ENCODE data around the gene CCDC138.

GRCh38 chr2:108853421-108853820 is 66.8 kb downstream of the CCDC138 start:
- TF ChIP-seq, protein P1, sequence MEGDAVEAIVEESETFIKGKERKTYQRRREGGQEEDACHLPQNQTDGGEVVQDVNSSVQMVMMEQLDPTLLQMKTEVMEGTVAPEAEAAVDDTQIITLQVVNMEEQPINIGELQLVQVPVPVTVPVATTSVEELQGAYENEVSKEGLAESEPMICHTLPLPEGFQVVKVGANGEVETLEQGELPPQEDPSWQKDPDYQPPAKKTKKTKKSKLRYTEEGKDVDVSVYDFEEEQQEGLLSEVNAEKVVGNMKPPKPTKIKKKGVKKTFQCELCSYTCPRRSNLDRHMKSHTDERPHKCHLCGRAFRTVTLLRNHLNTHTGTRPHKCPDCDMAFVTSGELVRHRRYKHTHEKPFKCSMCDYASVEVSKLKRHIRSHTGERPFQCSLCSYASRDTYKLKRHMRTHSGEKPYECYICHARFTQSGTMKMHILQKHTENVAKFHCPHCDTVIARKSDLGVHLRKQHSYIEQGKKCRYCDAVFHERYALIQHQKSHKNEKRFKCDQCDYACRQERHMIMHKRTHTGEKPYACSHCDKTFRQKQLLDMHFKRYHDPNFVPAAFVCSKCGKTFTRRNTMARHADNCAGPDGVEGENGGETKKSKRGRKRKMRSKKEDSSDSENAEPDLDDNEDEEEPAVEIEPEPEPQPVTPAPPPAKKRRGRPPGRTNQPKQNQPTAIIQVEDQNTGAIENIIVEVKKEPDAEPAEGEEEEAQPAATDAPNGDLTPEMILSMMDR (conservative IDR thresholded peaks at IDR 0.05; ENCODE audit: low read depth, low read length), result no peak
- no peak for TF ChIP-seq EZH2 (IDR thresholded peaks at IDR 0.05; ENCODE audit: borderline replicate concordance, low read depth, low read length, poor library complexity, severe bottlenecking)
